NB4 (cell line): ENCODE results near the gene NDUFAF2.

ENCODE experiments used
- MAX ChIP-seq: IDR thresholded peaks from 2 replicates; pipeline ENCODE4 v1.6.1; 2011; ENCODE audit warnings: low read depth, low read length
- MYC ChIP-seq: IDR thresholded peaks from 2 replicates; pipeline ENCODE4 v1.6.1; 2011; ENCODE audit warnings: low read depth, low read length
- POLR2A ChIP-seq: IDR thresholded peaks from 2 replicates; pipeline ENCODE4 v1.6.1; 2011; ENCODE audit warnings: mild to moderate bottlenecking; ENCODE audit not compliant: insufficient read length; ENCODE audit errors: extremely low read depth
- TF ChIP-seq, protein P1 (sequence below): IDR thresholded peaks from one replicate; pipeline ENCODE4 v1.5.1; 2012; ENCODE audit warnings: low read depth, low read length

- TF ChIP-seq POLR2A (no peak), MAX (no peak), MYC (no peak)
- TF ChIP-seq, protein P1, sequence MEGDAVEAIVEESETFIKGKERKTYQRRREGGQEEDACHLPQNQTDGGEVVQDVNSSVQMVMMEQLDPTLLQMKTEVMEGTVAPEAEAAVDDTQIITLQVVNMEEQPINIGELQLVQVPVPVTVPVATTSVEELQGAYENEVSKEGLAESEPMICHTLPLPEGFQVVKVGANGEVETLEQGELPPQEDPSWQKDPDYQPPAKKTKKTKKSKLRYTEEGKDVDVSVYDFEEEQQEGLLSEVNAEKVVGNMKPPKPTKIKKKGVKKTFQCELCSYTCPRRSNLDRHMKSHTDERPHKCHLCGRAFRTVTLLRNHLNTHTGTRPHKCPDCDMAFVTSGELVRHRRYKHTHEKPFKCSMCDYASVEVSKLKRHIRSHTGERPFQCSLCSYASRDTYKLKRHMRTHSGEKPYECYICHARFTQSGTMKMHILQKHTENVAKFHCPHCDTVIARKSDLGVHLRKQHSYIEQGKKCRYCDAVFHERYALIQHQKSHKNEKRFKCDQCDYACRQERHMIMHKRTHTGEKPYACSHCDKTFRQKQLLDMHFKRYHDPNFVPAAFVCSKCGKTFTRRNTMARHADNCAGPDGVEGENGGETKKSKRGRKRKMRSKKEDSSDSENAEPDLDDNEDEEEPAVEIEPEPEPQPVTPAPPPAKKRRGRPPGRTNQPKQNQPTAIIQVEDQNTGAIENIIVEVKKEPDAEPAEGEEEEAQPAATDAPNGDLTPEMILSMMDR, result no peak
Measured at GRCh38 chr5:60903356-60903755, 41.6 kb upstream of the NDUFAF2 start.
